ENCODE measurements around the gene OLFM2. TPM values are rescaled to one million over a fixed set of nuclear protein-coding genes. Genes with fewer than 3 reads are reported as not detected.
"Not testable (repeated sequence)": the region's sequence is repeated elsewhere in the genome, so short reads cannot be mapped to it uniquely, and the experiment has no call there.

OLFM2 gene
- total RNA-seq, 1 donor from 2014 or later = 5.1 TPM

- ATAC-seq = no peak
Observed at GRCh38 chr19:9860407-9860806, 75.9 kb downstream of the OLFM2 start.

DNA sequence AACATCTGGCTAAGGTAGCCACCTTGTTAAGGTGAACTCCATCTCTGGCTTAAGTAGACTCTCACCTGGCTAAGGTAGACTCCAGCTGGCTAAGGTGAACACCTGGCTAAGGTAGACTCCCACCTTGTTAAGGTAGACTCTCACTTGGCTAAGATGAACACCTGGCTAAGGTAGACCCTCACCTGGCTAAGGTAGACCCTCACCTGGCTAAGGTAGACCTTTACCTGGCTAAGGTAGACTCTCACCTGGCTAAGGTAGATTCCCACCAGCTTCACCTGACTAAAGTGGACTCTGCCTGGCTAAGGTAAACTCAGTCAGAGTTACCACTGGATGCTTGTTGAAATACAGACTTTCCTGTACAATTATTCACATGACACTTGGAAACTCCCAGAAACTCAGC lies 77.5 kb downstream of the OLFM2 start:
- no peak for ATAC-seq

- ATAC-seq = no peak
Observed at GRCh38 chr19:9857920-9858746, 78.2 kb downstream of the OLFM2 start.

- ATAC-seq = no peak
Observed at GRCh38 chr19:9857076-9857721, 79.1 kb downstream of the OLFM2 start.

DNA sequence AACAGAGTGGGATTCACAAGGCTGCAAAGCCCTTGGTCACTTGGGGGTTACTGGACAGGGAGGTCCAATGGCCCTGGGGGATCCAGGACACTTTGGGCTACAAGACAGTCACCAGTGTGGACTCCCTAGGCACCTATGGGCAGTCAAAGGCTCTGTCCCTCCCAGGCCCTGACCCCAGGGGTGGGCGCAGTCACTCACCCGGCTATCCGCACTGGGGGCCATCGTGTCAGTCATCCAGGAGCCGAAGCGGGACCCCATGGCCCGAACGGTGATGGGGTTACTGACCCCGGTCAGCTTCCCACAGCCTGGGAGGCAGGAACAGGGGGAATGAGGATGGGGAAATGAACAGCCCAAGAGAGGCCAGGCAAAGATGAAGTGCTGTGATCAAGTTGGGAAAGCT lies 79.7 kb downstream of the OLFM2 start:
- ATAC-seq = no peak

GRCh38 chr19:9854282-9854846 lies 82.0 kb downstream of the OLFM2 start:
- ATAC-seq = no peak

- ATAC-seq = no peak
Observed at GRCh38 chr19:9850235-9850959, 85.9 kb downstream of the OLFM2 start.

- ATAC-seq = no peak
Observed at GRCh38 chr19:9849791-9850190, 86.5 kb downstream of the OLFM2 start.

DNA sequence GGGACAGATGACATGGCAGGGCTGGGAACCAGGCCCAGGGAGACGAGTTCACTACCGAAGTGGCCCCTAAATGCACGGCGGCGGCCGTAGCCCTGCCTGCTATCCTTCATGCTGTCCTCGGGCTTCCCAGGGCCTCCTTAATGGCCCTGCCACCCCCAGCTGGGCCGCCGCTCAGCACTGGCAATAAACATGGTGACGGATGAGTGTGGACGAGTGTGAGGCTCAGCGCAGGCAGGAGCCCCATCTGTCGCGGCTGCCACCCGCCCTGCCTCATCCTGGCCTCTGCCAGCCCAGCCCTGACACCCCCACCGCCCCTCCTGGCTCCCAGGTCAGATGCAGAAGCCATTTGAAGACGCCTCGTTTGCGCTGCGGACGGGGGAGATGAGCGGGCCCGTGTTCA lies 87.6 kb downstream of the OLFM2 start:
- no peak for ATAC-seq

- no peak for ATAC-seq
Observed at GRCh38 chr19:9848060-9848459, 88.3 kb downstream of the OLFM2 start.

DNA sequence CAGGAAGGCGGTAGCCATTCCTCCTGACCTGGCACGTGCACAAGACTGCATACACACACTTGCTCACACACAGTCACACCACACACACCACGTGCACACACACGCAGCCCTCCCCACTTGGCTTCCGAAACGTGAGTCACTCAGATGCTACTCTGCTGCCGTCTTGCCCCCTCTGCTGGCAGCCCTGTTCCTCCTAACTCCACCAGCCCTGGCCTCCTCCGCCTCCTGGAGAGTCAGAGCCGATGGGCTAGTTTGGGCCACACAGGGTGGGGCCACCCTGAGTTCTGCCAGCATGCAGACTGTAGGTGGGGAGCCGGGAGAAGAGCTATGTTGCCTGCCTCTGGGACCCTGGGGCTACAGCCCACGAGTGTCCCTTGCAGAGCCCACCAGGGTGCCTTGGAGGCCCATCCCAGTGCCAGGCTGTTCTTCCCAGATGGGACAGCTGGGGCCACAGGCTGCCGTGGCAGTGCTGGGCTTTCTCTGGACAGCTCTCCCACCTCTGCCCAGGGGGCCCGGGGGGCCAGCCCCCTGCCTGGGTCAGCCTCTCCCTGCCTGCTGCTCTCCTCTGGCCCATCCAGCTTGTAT lies 89.1 kb downstream of the OLFM2 start:
- peak; percentile 90 for ATAC-seq

GRCh38 chr19:9843626-9844273 lies 92.6 kb downstream of the OLFM2 start:
- ATAC-seq = not testable (repeated sequence)

DNA sequence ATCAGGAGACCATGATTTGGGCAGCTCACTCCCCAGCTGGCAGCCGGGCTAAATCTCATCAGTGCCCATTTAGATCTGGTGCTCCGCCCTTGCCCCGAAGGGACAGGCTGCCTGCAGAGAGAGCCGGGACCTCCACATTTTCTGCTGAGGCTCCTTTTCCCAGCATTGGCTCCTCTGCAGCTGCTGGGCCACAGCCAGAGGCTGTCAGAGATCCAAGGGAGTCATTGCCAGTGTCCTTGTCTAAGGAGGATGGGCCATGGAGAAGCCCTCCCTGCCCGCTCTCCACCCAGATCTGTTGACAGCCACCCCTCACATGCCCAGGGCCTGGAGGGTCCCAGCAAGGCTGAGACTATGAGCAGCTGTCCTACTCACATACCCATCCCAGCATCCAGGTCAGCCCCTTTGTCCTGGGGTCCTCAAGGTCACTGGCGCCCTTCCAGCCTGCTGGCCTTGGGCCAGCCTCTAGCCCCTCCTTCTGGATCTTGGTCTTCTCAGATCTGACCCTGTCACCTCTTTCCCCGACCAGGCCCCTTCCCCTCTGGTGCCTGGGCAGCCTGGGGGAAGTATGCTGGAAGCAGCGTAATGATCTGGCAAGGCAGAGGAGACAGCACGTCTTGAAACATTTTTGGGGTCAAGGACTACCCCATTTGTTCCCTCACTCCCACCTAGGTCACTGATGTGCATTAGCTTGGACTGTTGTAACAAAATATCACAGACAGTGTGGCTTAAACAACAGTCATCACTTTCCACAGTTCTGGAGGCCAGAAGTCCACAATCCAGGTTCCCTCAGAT lies 93.3 kb downstream of the OLFM2 start:
- no peak for ATAC-seq

GRCh38 chr19:9839415-9839814 lies 96.9 kb downstream of the OLFM2 start:
- ATAC-seq = no peak

- no peak for ATAC-seq
Observed at GRCh38 chr19:9838324-9838723, 98.0 kb downstream of the OLFM2 start.

GRCh38 chr19:9836021-9836420 lies 100.3 kb downstream of the OLFM2 start:
- ATAC-seq = no peak

DNA sequence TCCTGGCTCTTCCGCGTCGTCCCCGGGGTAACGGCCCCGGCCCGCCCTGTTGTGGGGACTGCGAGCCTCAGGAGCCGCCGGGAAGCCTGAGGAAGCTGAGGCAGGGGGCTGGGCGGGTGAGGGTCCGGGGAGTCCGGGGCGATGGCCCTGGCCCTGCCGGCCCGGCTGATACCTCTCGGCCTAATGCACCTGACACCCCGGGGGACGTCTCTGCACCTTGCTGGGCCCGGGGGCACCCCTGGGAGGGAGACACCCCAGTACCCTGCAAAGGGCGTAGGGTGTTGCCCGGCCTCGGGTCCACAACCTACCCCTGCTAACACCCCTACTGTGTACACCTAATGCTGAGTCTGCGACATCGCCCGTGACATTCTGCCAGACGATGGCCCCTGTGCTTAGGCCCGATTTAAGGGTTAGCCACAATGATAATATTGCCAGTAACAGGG lies 100.8 kb downstream of the OLFM2 start:
- ATAC-seq = peak; percentile 7

GRCh38 chr19:9834726-9835506 lies 101.4 kb downstream of the OLFM2 start, which contains the start of gene PIN1:
TSS of gene PIN1 (plus strand) at chr19:9835318. CDS start at chr19:9835345, 27 bp downstream.
- ATAC-seq = peak; percentile 99

- ATAC-seq = no peak
Observed at GRCh38 chr19:9834307-9834725, 102.0 kb downstream of the OLFM2 start.

DNA sequence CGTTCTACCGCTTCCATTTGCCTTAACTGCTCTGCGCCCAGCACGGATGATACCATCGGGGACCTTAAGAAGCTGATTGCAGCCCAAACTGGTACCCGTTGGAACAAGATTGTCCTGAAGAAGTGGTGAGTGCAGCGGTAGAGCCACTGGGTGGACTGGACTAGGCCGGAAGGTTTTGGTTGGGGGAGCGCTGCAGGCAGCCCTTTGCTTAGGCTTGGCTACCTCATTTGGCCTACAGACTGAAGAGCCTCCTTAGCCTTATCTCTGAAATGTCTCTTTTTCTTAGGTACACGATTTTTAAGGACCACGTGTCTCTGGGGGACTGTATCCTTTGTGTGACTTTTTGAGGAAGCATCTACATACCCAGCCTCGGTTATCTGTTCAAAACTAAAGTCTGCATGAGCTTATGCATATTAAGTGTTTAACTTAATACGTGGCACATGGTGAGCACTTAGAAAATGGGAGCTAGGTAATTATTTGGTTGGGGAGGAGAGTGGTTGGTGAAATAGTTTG lies 107.7 kb downstream of the OLFM2 start:
- ATAC-seq = no peak

Measured in esophagus mucosa (tissue), 1 donor.